Measurements from ENCODE around the gene ACTN4. TPM values are rescaled to one million over a fixed set of nuclear protein-coding genes. Genes with fewer than 3 reads are reported as not detected.

The ACTN4 gene
- total and polyA plus RNA-seq, 9 donors, result 139 to 458 (median 299) TPM

GRCh38 chr19:38715555-38715954 is 68.1 kb downstream of the ACTN4 start:
- H3K36me3 ChIP-seq, result no peaks in the 10 kb centered on the region
- H3K4me1 ChIP-seq (ENCODE audit: insufficient read depth), result peaks cover 24% of the 10 kb centered on the region
- no peak overlapping the region for H3K4me3 ChIP-seq
- no peaks in the 10 kb centered on the region for H3K9me3 ChIP-seq
- no peak for DNase-seq
- H3K27me3 ChIP-seq, result no peaks in the 10 kb centered on the region
- intact Hi-C loops (cut with DNase I), result no loop called here
- WGBS, 3 donors, result 64 to 84% (median 71%) methylated on average over 3 of the region's 3 CpGs
- TF ChIP-seq POLR2A (IDR thresholded peaks at IDR 0.05) (no peak), EP300 (IDR thresholded peaks at IDR 0.05) (no peak), CTCF (IDR thresholded peaks at IDR 0.05) (no peak)
- no peak overlapping the region for H3K27ac ChIP-seq

DNA sequence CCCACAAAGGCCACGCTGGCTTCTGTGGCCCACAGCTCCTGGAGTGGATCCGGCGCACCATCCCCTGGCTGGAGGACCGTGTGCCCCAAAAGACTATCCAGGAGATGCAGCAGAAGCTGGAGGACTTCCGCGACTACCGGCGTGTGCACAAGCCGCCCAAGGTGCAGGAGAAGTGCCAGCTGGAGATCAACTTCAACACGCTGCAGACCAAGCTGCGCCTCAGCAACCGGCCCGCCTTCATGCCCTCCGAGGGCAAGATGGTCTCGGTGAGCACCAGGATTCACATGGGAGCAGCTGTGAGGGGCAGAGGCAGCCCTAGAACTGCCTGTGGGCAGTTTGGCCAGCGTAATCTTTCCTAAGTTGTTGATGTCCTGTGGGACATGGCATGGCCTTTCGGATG is 69.6 kb downstream of the ACTN4 start:
- H3K4me1 ChIP-seq (ENCODE audit: insufficient read depth), result peaks cover 17% of the 10 kb centered on the region
- H3K36me3 ChIP-seq, result no peaks in the 10 kb centered on the region

GRCh38 chr19:38717855-38718254 is 70.4 kb downstream of the ACTN4 start:
- Histone ChIP-seq H3K4me3 (no peak overlapping the region), H3K9me3 (no peaks in the 10 kb centered on the region), H3K4me1 (ENCODE audit: insufficient read depth) (peaks cover 10% of the 10 kb centered on the region), H3K27me3 (no peaks in the 10 kb centered on the region), H3K27ac (no peak overlapping the region), H3K36me3 (no peaks in the 10 kb centered on the region)
- DNase-seq, result no peak
- intact Hi-C loops (cut with DNase I), result no loop called here
- no peak for TF ChIP-seq EP300 (IDR thresholded peaks at IDR 0.05)
- no peak for TF ChIP-seq CTCF (IDR thresholded peaks at IDR 0.05)
- no peak for TF ChIP-seq POLR2A (IDR thresholded peaks at IDR 0.05)
- WGBS, 3 donors, result 85 to 87% (median 85%) methylated on average over 11 of the region's 11 CpGs

More for the DNA sequence above, 69.6 kb downstream of the ACTN4 start:
- Histone ChIP-seq H3K27me3 (no peaks in the 10 kb centered on the region), H3K27ac (no peak overlapping the region), H3K4me3 (no peak overlapping the region), H3K9me3 (no peaks in the 10 kb centered on the region)
- intact Hi-C loops (cut with DNase I), result no loop called here
- WGBS, 3 donors, result 91 to 97% (median 93%) methylated on average over 17 of the region's 17 CpGs
- DNase-seq, result no peak
- TF ChIP-seq POLR2A (IDR thresholded peaks at IDR 0.05) (no peak), CTCF (IDR thresholded peaks at IDR 0.05) (no peak), EP300 (IDR thresholded peaks at IDR 0.05) (no peak)

DNA sequence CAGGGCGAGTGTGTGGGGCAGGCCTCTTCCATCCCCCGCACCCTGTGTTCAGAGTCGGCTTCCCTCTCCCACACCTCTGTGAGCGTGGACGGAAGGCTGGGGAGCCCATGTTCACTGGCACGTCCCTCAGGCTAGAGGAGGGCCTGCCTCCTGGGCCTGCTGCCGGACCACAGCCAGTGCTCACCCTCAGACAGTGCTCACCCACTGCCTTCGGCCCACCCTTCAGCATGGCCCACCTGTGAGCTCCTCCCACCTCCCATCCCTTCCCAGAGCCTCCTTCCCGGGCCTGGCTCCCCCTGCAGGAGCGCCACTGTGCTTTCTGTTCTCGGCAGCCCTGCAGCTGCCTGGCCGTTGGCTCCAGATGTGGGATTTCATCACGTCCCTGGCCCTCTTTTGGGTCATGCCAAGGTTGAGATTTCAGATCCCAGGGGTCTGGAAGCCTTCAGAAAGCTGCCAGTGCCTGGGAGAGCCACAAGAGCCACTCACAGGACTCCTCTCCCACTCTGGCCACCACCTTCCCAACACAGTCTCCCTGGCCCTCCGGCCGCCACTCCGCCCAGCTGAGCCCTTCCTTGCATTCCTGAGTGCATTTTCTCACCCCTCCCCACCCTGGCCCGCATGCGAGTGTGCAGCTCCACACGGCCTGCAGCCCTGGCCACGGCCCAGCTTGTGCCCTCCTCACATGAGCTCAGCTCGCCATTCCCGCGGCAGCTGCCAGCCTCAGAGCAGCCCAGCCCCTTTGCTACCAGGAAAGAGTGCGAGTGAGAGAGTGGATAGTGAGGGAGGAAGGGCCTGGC is 71.5 kb downstream of the ACTN4 start:
- intact Hi-C loops (cut with DNase I), result no loop called here
- H3K9me3 ChIP-seq, result no peaks in the 10 kb centered on the region
- peak in 1 of 5 donors; percentile 32 for DNase-seq
- no peaks in the 10 kb centered on the region for H3K27me3 ChIP-seq
- H3K4me3 ChIP-seq, result no peak overlapping the region
- peaks cover 5% of the 10 kb centered on the region for H3K4me1 ChIP-seq (ENCODE audit: insufficient read depth)
- peak overlapping the region in 1 of 2 donors; percentile 17 for H3K27ac ChIP-seq
- WGBS, 3 donors, result 53 to 76% (median 66%) methylated on average over 24 of the region's 24 CpGs
- no peaks in the 10 kb centered on the region for H3K36me3 ChIP-seq
- no peak for TF ChIP-seq POLR2A (IDR thresholded peaks at IDR 0.05)
- TF ChIP-seq CTCF (IDR thresholded peaks at IDR 0.05), result peak in 1 of 3 donors; percentile 20

Measured in ovary (tissue), 9 donors.